COR-L47 (cell line): Measurements from ENCODE around the gene PRSS21.
A peak's percentile ranks its signal among the peaks of the same experiment; 100 is the strongest.

Experiments used
- DNase-seq: peaks from one replicate; lab custom pipeline; 2025; lab: John Stamatoyannopoulos, UW

PRSS21 gene

DNA sequence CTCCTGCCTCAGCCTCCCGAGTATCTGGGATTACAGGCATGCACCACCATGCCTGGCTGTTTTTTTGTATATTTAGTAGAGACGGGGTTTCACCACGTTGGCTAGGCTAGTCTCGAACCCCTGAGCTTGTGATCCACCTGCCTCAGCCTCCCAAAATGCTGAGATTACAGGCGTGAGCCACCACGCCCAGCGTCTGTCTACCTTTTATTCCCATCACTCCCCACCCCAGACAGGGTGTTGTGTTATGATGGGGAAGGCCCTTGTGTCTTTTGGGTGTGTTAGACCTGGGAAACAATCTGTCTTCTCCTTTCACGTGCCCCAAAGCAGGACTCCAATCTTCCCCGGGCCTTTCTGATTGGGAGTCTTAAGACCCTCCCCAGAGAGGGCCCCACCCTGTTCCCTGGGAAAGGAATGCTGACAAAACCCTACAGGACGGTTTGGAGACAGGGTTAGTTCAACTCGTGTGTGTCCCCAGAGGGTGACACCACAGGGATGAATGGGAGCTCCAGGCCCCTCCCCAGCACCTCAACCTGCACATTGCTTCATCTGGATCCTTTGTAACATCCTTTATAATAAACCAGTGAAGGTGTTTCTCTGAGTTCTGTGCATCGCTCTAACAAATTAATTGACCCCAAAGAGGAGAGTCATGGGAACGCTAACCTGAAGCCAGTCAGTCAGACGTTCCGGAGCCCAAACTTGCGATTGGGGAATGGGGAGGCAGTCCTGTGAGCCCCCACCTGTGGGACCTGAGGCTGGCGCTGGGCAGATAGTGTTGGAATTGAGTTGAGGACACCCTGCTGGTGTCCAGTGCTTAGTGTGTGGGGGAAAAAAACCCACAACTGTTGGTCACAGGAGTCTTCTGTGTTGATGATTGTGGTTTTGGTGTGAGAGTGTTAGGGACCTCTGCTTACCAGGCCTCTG is 36.8 kb upstream of the PRSS21 start:
- no peak for DNase-seq

DNA sequence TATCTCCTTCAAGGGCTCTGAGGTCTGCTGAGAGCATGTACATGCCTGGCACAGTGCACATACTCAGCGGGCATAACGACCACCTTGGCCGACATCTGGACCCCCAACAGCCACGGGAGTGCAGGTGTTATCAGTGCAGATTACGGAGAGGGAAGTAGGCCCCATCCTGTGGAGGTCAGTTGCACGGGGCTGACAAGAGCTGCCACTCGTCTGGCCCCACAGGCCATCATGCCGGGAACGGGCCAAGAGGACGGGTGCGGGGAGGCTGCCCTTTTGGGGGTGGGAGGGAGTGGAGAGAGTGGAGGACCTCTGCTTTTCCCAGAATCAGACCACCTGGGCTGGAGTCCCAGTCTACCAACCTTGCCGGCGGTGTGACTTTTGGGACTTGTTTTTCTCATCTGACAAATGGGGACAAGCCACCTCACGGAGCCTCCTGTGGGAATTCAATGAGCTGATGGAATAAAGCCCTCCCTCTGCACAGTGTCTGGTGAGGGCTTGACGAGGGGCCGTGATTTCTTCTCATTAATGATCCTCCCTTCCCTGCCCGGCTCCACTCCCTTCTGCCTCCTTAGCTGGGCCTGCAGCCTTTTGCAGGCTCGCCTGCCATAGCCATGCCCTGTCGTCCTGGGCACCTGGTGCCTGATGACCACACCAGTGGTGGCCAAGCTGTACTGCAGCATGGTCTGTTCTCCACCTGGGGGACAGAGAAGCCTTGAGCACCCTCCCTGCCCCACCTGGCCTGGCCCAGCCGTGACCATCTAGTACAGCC is 34.3 kb upstream of the PRSS21 start:
- no peak for DNase-seq

DNA sequence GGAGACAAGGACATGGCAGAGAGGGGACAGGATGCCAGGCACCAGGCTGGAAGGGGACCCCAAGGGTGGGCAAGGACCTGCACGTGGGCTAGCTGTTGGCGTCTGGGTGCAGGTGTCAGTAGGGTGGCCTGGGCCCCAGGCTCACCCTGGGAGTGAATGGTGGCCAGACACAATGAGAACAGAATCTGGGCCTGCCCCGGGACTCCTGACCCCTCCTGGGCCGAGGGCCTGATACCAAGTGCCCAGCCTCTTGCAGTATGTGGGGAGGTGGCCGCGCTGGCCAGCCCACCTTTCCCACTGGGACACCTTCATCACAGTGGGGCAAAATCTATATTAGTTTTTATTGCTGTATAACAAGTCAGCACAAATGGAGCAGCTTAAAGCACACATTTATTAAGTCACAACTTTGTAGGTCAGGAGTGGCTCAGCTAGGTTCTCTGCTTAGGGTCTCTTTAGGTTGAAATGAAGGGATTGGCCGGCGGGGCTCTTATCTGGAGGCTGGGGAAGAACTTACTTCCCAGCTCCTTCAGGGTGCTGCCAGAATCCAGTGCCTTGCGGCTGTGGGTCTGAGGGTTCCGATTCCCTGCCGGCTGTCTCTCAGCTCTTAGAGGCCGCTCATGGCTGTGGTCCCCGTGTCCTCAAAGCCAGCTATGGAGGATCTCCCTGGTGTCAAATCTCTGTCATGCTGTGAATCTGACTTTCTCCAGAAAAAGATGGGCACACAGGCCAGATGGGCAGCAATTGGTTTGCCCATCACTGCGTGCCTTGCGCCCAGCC is 33.3 kb upstream of the PRSS21 start:
- no peak for DNase-seq

DNA sequence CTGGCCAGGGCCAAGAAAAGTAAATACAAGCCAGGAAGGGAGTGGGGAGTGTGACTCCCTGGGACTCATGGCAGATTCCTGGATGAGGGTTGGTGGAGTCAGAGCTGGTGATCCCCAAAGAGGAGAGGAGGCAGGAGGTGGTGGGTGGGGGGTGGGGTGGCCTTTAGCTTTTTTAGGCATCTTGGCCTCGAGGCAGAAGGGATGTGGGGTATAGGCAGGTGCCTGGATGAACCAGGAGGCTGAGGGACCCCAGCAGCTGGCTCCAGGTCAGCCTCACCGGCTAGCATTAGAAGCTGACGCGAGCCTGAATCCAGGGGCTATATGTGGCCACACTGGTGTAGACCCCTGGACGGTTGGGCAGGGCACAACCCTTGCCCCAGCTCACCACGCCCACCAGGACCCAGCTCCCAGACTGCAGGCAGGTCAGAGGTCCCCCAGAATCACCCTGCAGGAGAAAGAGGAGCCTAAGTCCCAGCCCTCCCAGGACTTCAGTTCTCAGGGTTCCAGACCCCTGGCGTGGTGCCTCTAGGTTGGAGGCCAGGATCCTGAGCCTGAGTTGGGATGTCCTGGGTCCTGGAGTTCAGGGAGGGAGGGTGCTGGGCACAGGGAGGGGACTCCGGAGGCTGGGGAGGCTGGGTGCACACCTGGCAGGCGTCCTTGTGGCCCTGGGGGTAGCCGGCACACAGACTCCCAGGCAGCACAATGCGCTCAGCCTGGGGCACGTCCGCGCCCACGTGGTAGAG is 32.5 kb upstream of the PRSS21 start:
- DNase-seq = no peak

DNA sequence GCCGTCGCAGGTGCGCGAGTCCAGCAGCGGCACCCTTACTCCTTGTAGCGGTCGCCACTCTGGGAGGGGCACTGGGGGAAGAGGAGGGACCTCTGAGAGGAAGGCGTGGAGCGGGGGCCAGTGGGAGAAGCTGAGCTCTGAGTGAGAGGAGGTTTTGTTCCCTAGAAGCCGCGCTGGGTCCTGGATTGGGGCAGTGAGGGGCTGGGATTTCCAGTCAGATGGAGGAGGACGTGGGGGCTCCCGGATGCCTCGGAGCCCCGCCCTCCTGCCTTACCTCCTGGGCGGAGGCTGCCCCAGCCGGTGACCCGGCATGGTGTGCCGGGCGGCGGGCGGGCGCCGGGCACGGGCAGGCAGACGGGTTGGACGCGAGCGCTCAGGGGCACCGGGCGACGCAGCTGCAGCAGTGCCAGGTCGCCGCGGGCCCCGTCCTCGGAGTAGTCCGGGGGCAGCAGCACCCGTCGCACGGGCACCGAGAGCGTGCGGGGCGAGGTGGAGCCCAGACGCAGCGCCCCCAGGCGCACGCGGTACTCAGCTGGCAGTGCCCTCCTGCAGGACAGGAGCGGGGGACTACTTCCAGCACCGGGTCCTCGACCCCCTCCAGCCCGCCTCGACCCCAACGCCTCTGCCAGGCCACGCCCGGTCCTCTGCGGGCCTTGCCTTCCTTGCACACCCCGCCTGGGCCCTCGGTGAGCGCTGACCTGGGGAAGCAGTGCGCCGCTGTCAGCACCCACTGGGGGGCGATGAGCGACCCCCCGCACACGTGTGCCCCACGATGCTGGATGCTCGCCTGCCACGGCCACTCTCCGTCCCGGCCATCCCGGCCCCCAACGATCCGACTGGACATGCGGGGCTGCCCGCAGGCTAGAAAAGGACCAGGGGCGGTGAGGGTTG is 31.7 kb upstream of the PRSS21 start:
- peak; percentile 45 for DNase-seq

DNA sequence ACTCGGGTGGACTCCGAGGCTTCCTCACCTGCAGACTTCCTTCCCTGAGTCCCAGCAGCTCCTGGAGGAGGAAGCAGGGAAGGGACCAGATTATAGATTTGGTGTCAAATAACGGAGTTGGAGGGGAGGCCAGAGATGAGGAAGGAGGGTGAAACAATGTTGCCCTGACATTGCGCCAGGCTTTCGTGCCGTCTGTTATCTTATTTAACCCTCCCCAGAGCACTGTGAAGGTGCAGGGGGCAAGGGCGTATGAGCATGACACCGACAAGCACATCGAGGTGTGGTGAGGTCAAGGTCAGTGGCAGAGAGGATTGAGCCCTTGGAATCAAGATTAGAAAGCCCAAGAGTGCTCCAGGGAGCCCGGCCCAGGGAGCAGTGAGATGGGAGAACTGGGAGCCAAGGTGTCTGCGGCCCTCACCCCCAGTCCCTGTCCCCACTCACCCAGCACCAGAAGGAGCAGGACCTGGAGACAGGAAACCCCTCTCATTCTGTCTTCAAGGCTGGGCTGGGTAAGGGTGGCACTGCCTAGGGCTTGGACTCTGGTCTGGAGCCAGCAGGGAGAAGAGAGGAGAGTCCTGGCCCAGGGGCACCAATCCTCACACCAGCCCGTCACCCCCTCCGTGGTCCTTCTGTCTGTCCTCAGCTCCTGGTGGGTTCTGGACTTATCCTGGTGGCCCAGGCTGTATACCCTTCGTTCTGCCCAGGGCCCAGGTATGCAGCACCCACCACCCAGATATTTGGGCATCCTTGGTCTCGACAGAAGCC is 30.8 kb upstream of the PRSS21 start:
- DNase-seq = no peak

DNA sequence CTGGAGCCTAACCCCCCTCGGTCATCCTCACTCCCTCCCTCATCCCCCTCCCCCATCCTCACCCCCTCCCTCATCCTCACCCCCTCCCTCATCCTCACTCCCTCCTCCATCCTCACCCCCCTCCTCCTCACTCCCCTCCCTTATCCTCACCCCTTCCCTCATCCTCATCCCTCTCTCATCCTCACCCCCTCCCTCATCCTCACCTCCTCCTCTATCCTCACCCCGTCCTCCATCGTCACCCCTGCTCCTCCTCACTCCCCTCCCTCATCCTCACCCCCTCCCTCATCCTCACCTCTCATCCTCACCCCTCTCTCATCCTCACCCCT is 30.2 kb upstream of the PRSS21 start:
- DNase-seq = no peak

DNA sequence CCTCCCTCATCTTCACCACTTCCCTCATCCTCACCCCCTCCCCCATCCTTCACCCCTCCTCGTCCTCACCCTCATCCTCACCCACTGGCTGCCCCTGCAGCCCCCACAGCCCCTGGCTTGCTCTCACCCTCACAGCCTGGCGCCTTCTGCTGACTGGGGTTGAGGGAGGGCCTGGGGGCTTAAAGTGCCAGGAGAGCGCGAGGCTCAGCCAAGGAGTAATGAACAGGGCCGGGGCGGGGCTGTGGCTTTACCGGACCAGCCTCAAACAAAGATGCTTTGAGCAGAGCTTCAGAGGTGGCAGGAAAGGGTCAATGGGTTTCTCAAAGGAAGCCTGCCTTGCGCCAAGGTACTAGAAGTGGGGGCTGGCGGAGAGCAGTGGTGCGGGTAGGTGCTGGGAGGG is 29.6 kb upstream of the PRSS21 start, which contains the start of gene PRSS33:
TSS of gene PRSS33 (minus strand) at position 155 of the 400 bp plus-strand sequence. CDS start 1,013 bp downstream, outside the sequence.
- DNase-seq = no peak

DNA sequence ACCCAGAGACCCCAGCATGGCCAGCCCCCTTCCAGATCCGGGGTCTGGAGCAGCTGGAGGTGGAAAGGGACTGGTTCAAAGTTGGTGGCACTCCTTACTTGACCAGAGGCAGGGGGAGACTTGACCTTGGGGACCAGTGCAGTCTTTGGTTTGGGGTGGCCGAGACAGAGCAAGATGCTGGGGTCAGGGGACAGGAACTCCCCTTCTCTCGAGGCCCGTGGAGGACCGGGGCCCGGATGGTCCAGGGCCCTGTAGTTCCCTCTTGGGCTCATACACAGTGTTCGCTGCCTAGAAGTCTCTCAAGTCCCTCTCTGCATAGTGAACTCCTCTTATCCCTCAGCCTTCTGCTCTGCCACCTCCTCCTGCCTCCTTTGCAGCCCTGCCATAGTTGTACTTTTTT is 29.1 kb upstream of the PRSS21 start:
- DNase-seq = no peak

DNA sequence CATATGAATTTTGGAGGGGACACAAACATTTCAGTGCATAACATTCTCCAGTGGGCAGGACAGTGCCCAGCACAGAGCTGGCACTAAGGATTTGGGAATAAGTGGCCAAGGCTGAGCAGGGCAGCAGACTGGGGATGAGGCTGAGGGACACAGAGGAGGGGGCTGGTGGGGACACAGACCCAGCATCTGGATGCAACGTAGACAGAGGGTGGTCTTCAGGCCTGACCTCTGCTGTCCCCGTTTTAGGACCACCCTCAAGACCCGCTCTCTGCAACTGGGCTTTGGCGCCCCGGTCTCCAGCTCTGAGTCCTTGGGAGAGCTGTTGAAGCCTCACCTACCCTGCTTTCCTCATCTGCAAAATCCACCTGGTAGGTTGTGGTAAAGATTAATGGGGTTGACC is 26.4 kb upstream of the PRSS21 start:
- no peak for DNase-seq

DNA sequence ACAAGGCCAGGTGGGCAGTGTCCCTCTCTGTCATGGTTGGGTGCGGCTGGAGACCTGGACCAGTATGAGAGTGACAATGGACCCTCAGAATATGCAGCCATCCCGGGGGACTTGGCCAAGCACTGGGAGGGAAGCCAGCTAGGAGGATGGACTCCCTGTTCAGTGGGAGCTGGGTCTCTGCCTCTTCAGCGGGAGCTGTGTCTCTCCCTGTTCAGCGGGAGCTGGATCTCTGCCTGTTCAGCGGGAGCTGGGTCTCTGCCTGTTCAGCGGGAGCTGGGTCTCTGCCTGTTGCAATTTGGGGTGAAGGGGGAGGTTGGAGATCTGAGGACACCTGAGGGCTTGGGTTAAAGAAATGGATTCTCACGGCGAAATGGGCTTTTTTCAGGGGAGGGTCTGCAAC is 25.9 kb upstream of the PRSS21 start:
- DNase-seq = no peak

DNA sequence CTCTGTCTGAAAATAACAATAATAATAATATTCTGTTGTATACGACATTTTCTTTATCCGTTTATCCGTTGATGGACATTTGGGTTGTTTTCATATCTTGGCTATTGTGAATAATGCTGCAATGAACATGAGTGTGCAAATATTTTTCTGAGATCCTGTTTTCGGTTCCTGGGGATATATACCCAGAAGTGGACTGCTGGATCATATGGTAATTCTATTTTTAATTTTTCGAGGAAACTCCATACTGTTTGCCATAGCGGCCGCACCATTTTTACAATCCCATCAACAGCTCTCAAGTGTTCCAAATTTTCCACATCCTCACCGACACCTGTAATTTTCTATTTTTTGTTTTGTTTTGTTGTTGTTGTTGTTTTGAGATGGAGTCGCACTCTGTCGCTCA is 24.1 kb upstream of the PRSS21 start:
- DNase-seq = no peak

DNA sequence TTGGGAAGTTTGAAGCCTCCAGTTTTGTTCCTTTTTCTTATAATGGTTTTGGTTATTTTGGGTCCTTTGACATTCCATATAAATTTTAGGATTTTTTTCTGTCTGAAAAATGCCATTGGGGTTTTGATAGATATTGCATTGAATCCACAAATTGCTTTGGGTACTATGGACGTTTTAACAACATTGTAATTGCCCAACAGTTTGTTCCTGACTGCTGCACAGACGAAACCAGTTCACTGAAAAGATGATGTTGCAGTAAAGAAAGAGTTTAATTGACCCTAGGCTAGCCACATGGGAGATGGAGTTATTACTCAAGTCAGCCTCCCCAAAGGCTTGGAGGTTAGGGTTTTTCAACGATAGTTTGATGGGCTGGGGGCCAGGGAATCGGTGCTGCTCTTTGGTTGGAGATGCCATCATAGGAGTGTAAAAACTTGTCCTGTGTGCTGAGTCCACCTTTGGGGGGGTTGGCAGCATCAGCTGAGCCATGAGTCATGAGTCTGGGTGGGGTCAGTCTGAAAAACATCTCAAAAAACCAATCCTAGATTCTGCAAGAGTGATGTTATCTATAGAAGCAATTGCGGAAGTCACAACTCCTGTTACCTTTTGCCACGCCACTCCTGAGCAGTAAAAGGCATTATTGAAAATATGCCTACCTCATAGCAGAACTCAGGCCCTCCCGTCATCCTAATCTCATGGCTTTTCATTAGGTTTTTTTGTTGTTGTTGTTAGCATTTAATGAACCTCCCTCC is 21.5 kb upstream of the PRSS21 start:
- no peak for DNase-seq

DNA sequence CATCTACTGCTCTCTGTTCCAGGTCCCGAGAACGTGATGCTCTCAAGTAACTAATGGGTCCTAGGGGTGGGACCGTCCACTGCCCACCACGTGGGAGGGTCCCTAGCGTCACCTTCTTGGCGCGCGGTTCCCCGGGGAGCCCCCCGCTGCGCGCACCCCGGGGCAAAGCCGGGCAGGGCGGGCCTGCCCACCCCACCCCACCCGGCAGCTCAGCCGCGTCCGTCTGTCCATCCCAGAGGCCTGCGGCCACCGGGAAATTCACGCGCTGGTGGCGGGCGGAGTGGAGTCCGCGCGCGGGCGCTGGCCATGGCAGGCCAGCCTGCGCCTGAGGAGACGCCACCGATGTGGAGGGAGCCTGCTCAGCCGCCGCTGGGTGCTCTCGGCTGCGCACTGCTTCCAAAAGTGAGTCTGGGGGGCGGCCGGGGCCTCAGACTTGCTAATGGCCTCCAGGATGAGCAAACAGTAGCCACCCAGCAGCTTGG is 18.3 kb upstream of the PRSS21 start:
- DNase-seq = no peak

DNA sequence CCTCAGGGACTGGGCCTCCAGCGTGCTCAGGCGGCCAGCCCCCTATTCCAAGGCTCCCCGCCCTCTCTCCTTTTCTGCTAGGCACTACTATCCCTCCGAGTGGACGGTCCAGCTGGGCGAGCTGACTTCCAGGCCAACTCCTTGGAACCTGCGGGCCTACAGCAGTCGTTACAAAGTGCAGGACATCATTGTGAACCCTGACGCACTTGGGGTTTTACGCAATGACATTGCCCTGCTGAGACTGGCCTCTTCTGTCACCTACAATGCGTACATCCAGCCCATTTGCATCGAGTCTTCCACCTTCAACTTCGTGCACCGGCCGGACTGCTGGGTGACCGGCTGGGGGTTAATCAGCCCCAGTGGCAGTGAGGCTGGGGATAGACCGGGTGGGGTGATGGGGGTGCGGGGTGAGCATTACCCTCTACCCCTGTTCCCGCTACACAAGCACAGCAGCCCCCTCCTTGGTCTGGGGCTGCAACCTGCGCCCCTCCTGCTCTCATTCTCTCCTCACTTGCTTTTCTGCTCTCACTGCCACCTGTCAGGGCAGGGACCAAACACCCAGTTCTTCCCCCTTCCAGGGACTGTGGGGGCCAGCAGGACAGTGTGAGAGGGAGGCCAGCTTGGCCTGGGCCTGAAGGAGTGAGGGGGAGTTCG is 17.7 kb upstream of the PRSS21 start:
- DNase-seq = no peak

DNA sequence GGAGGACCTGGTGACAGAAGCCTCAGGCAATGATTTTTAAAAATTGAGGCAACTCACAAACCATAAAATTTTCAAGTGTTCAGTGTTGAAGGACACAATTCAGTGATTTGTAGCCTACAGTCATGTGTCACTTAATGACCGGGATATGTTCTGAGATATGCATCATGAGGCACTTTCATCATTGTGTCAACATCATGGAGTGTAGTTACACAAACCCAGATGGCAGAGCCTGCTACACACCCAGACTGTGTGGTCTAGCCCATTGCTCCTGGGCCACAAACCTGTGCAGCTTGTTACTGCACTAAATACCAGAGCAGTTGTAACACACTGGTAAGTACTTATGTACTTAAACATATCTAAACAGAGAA is 17.2 kb upstream of the PRSS21 start:
- no peak for DNase-seq

DNA sequence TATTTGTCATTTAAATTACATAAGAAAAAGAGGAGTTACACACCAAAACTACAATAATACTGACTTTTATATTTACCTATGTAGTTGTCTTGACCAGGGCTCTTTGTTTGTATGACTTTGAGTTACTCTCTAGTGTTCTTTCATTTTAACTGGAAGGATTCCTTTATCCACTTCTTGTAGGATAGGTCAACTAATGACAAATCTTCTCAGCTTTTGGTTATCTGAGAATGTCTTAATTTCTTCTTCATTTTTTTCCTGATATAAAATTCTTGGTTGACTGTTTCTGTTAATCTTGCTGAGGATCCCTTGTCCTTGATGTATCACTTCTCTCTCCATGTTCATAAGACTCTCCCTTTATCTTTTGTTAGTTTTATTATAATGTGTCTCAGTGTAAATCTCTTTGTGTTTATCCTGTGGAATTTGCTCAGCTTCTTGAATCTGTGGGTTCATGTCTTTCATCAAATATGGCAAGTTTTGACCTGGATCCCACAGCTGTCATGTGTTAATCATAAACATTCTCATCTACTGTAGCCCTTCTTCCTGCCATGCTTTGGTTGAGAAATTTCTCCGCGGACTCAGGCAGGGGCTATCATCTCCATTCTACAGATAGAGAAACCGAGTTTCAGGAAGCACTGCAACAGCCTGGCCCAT is 13.4 kb upstream of the PRSS21 start:
- no peak for DNase-seq

DNA sequence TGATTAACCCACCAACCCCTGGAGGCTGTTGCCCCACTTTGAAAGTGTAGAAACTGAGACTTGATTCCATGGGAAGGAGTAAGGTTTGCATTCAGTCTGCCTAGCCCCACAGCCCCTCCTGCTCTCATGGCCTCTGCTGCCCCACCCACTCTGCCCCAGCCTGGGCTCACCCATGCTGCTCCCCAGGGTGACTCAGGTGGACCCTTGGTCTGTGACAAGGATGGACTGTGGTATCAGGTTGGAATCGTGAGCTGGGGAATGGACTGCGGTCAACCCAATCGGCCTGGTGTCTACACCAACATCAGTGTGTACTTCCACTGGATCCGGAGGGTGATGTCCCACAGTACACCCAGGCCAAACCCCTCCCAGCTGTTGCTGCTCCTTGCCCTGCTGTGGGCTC is 12.3 kb upstream of the PRSS21 start:
- DNase-seq = no peak
